Gastroesophageal sphincter (tissue), 4 donors: ENCODE results near the gene ADGRG3. TPM values are rescaled to one million over a fixed set of nuclear protein-coding genes. Genes with fewer than 3 reads are reported as not detected.

Experiments
- ATAC-seq: fragments of 150-250 bp; one replicate; pipeline ENCODE4 v1.9.1; 2016; ENCODE audit warnings: mild to moderate bottlenecking, moderate library complexity
- H3K27ac ChIP-seq, 4 donors: fragments of 200-600 bp; sonication (generic) in 3 of 4; 1 replicate in 3 of 4; 2 replicates in 1 of 4; pipeline ENCODE4 v1.5.1; 2016 to 2019
- H3K27me3 ChIP-seq: fragments of 200-600 bp; sonication (generic); one replicate; pipeline ENCODE4 v1.5.1; 2019
- H3K36me3 ChIP-seq, 2 donors: fragments of 200-600 bp; sonication (generic); one replicate each; pipeline ENCODE4 v1.5.1; 2019; ENCODE audit warnings: control low read depth in 1 of 2
- H3K4me1 ChIP-seq, 3 donors: fragments of 200-600 bp; sonication (generic); 1 replicate in 2 of 3; 2 replicates in 1 of 3; pipeline ENCODE4 v1.5.1; 2016 to 2019; ENCODE audit warnings: control low read depth in 2 of 3
- H3K4me3 ChIP-seq, 2 donors: fragments of 200-600 bp; sonication (generic); one replicate each; pipeline ENCODE4 v1.5.1; 2019; ENCODE audit warnings: mild to moderate bottlenecking in 1 of 2, moderate library complexity in 1 of 2
- H3K9me3 ChIP-seq, 3 donors: fragments of 200-600 bp; sonication (generic); one replicate each; pipeline ENCODE4 v1.5.1; 2017 to 2019; ENCODE audit warnings: control low read depth in 2 of 3
- EP300 ChIP-seq: sonication (generic); formaldehyde crosslinking; IDR thresholded peaks from one replicate; pipeline ENCODE4 v1.6.1; 2017; ENCODE audit warnings: antibody characterized with exemption, mild to moderate bottlenecking
- POLR2A ChIP-seq, 2 donors: fragments of 450-650 bp; IDR thresholded peaks; one replicate each; pipeline ENCODE4 v1.6.1; 2017; ENCODE audit warnings: antibody characterized with exemption in 2 of 2, mild to moderate bottlenecking in 2 of 2, moderate library complexity in 1 of 2
- POLR2AphosphoS5 ChIP-seq: sonication (generic); formaldehyde crosslinking; IDR thresholded peaks from one replicate; pipeline ENCODE4 v1.6.1; 2017; ENCODE audit warnings: antibody characterized with exemption
- WGBS, 2 donors: methylation state at CpG; one replicate each; pipeline ENCODE4 v1.1.5; 2018; ENCODE audit warnings: low coverage in 1 of 2; 5-methylcytosine and 5-hydroxymethylcytosine counted together
- total RNA-seq, 4 donors: library from RNA; depleted of rRNA; stranded (reverse); fragments of >200 nt; gene quantifications; one replicate each; pipeline ENCODE4 v1.1.0, GENCODE V29; 2016
- TF ChIP-seq, protein P1 (sequence below), 4 experiments: fragments of 200-600 bp in 2 of 4; fragments of 450-650 bp in 2 of 4; sonication (generic) in 1 of 4; IDR thresholded peaks; one replicate each; pipeline ENCODE4 v1.5.1; 2017 to 2019; ENCODE audit warnings: antibody characterized with exemption in 4 of 4, mild to moderate bottlenecking in 2 of 4, moderate library complexity in 2 of 4

Gene ADGRG3
- total RNA-seq, 4 donors from 2014 or later: 0.31 to 7.4 (median 2.2) TPM

DNA sequence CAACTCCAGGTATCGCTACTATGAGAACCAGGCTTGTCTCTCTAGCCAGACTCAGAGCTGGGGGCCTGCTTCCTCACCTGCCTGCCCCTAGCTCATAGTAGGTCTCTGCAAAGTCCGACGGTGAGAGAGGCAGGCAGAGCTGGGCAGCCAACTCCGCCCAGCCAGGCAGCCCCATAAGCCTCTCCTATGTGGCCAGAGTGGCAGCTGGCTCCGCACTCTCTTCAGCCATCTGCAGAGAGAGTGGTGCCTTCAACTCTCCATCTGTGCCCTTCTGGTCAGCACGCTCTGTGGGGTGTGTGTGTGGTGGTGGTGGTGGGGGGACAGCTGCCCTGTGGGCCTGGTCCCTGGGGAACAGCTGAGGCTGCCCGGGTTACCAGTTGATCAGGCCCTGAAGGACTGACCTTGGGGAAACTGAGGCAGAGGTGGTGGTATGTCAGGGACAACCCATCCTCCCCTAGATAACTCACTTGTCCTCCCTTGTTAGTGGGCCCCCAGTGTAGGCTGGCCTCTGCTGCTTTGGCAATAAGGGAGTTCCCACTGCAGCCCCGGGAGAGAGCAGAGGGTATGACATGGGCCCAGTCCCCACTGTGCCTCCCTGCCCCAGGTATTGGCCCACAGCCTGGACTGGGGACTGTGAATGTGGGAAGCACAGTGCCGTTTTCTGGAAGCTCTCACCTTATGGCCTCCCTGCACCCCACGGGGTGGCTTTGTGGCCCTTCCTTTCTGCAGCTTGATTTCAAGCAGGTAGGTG, 41.5 kb upstream of the ADGRG3 start:
- WGBS, 2 donors: no CpG with 5 or more reads among the region's 10 CpGs
- TF ChIP-seq POLR2A (IDR thresholded peaks at IDR 0.05) (no peak), POLR2AphosphoS5 (no peak), EP300 (no peak)
- TF ChIP-seq, protein P1, sequence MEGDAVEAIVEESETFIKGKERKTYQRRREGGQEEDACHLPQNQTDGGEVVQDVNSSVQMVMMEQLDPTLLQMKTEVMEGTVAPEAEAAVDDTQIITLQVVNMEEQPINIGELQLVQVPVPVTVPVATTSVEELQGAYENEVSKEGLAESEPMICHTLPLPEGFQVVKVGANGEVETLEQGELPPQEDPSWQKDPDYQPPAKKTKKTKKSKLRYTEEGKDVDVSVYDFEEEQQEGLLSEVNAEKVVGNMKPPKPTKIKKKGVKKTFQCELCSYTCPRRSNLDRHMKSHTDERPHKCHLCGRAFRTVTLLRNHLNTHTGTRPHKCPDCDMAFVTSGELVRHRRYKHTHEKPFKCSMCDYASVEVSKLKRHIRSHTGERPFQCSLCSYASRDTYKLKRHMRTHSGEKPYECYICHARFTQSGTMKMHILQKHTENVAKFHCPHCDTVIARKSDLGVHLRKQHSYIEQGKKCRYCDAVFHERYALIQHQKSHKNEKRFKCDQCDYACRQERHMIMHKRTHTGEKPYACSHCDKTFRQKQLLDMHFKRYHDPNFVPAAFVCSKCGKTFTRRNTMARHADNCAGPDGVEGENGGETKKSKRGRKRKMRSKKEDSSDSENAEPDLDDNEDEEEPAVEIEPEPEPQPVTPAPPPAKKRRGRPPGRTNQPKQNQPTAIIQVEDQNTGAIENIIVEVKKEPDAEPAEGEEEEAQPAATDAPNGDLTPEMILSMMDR (IDR thresholded peaks at IDR 0.05): no peak

DNA sequence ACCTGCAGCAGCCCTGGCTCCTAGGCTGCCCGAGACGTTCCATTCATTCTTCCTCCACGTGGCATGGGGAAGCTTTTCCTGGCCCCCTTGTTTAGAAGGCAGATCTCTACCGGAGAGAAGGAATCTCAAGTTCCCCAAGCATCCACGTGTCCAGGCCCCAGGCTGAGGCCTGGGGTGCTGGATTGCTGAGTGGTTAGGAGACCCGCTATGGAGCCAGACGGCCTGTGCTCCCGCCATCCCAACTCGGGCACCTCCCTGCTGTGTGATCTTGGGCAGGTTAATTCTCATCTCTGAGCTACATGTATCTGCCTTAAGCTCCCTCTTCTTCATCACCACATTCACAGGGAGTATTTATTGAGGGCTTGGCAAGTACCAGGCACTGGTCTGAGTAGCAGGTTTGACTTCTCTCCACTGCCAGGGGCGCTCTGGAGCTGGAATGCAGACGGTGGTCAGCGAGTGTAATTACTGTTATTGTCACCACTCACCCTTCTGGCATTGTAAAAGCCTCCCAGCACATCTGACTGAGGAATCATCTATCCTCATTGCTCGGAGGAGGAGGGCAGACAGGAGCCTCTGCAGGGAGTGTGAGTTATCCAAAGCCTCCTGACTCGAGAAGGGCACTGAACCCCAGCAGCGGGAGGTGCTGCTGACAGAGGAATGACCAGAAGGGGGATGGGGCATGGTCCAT, 40.8 kb upstream of the ADGRG3 start:
- ATAC-seq: no peak
- WGBS, 2 donors: 75 to 83% methylated on average over 1 to 7 of the region's 15 CpGs
- H3K27me3 ChIP-seq: peaks cover 46% of the 10 kb centered on the region
- TF ChIP-seq, protein P1 (IDR thresholded peaks at IDR 0.05): no peak
- no peak for TF ChIP-seq POLR2A (IDR thresholded peaks at IDR 0.05)
- no peak for TF ChIP-seq EP300
- no peak for TF ChIP-seq POLR2AphosphoS5
- peak overlapping the region in 3 of 4 donors; percentile 58 to 75 (median 62) for H3K27ac ChIP-seq
- H3K4me3 ChIP-seq: no peak overlapping the region
- peaks cover 0 to 48% (median 11%) of the 10 kb centered on the region in 3 donors for H3K4me1 ChIP-seq
- H3K36me3 ChIP-seq: no peaks in the 10 kb centered on the region
- no peaks in the 10 kb centered on the region for H3K9me3 ChIP-seq

More for the DNA sequence above, 41.5 kb upstream of the ADGRG3 start:
- Histone ChIP-seq H3K27ac (no peak overlapping the region), H3K36me3 (no peaks in the 10 kb centered on the region), H3K4me1 (peaks cover 0 to 44% (median 11%) of the 10 kb centered on the region in 3 donors), H3K4me3 (no peak overlapping the region), H3K27me3 (peaks cover 44% of the 10 kb centered on the region), H3K9me3 (no peaks in the 10 kb centered on the region)
- no peak for ATAC-seq

DNA sequence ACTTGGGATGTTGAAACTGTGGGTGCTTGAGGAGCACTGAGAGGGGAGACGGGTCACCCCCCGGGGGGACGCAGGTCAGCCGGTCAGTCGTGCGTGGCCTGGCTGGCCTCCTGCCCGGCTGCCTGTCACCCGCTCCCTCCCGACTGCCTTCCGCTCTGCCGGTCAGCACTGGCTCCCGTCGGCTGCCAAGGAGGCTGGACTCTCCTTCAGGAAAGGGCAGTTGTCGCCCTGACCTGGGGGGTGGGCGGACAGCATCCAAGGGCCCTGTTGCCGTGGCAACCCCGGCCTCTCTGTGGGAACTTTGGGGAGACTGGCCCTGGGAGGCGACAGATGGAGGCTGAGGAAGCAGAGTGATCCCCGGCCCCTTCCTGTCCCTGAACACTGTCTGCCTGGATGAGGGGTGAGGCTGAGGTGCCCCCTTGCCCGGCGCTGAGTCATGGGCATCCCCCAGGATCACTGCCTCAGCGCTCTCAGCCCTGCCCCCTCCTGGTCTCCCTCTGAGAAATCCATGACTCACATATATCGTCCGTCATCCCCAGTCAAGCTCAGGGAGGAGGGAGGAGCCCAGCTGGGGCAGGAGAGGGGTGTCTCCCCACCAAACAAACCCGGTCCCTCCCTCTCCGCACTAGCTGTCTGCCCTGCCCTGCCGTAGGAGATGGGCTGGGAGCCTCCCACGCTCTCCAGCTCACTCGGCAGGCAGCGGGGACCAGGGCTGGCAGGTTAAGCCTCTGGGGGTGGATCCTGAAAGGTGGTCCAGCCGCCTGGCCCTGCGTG, 39.9 kb upstream of the ADGRG3 start, which contains the start of gene ADGRG1:
Gene ADGRG1 (plus strand): TSS at position 623 of the 774 bp plus-strand sequence. CDS start 21,658 bp downstream, outside the sequence.
- Histone ChIP-seq H3K27ac (peak within 1 kb of the TSS in 3 of 4 donors; percentile 58 to 75 (median 62)), H3K4me3 (peak within 1 kb of the TSS in 1 of 2 donors; percentile 44), H3K4me1 (peaks cover 0 to 43% (median 11%) of the 10 kb centered on the region in 3 donors), H3K36me3 (no peaks in the 10 kb centered on the region), H3K27me3 (peaks cover 46% of the 10 kb centered on the region), H3K9me3 (no peaks in the 10 kb centered on the region)
- ATAC-seq: peak; percentile 86
- 0 to 23% methylated on average over 4 of the region's 32 CpGs for WGBS, 2 donors
- TF ChIP-seq POLR2A (IDR thresholded peaks at IDR 0.05) (peak; percentile 31 to 37), POLR2AphosphoS5 (peak; percentile 55), EP300 (no peak)
- TF ChIP-seq, protein P1 (IDR thresholded peaks at IDR 0.05): peak in 2 of 4 experiments; percentile 4 to 21

DNA sequence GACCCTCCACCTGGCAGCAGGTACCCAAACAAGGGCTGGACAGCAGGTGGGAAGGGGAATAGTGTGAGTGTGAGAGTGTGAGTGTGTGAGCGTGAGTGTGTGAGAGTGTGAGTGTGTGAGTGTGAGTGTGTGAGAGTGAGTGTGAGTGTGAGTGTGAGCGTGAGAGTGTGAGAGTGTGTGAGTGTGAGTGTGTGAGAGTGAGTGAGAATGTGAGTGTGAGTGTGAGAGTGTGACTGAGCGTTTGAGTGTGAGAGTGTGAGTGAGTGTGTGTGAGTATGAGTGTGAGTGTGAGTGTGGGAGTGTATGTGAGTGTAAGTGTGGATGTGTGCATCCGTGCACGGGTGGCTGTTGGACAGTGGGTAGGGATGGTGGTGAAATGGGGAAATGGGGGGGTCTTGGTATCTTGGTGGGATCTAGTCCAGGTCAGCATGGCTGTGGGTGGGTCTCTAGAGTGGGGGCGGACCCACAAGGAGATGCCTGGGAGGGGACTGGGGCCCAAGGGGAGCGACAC, 39.3 kb upstream of the ADGRG3 start:
- no peaks in the 10 kb centered on the region for H3K36me3 ChIP-seq
- TF ChIP-seq, protein P1 (IDR thresholded peaks at IDR 0.05): no peak
- TF ChIP-seq POLR2A (IDR thresholded peaks at IDR 0.05) (no peak), EP300 (no peak), POLR2AphosphoS5 (no peak)
- H3K9me3 ChIP-seq: no peaks in the 10 kb centered on the region
- H3K4me1 ChIP-seq: peaks cover 0 to 39% (median 11%) of the 10 kb centered on the region in 3 donors
- H3K4me3 ChIP-seq: peak overlapping the region in 1 of 2 donors; percentile 44
- WGBS, 2 donors: 53 to 63% methylated on average over 5 to 7 of the region's 7 CpGs
- peak overlapping the region in 3 of 4 donors; percentile 39 to 75 (median 62) for H3K27ac ChIP-seq
- no peak for ATAC-seq
- H3K27me3 ChIP-seq: peaks cover 52% of the 10 kb centered on the region
